Suprapubic skin (tissue), 3 donors: ENCODE data around the gene ABHD5.

Source experiments
- CTCF ChIP-seq, 2 donors: fragments of 200-600 bp in 1 of 2; fragments of 450-650 bp in 1 of 2; sonication (generic) in 1 of 2; IDR thresholded peaks; one replicate each; pipeline ENCODE4 v1.5.1; 2016 to 2019; ENCODE audit warnings: antibody characterized with exemption in 2 of 2, mild to moderate bottlenecking in 1 of 2, moderate library complexity in 1 of 2
- POLR2AphosphoS5 ChIP-seq, 3 donors: sonication (generic); formaldehyde crosslinking; IDR thresholded peaks; one replicate each; pipeline ENCODE4 v1.6.1; 2017; ENCODE audit warnings: antibody characterized with exemption in 3 of 3

- TF ChIP-seq CTCF (IDR thresholded peaks at IDR 0.05) (no peak), POLR2AphosphoS5 (IDR thresholded peaks at IDR 0.05) (no peak)
Measured at GRCh38 chr3:43734685-43735084, 43.9 kb downstream of the ABHD5 start.
